Measurements from ENCODE around the gene SBK3. TPM values are rescaled to one million over a fixed set of nuclear protein-coding genes. Genes with fewer than 3 reads are reported as not detected.

SBK3 gene
- total RNA-seq, 2 donors from 2014 or later: not detected

GRCh38 chr19:55539090-55539984, 6.0 kb downstream of the SBK3 start:
- Histone ChIP-seq H3K27ac (no peak overlapping the region), H3K9me3 (no peaks in the 10 kb centered on the region), H3K4me3 (no peak overlapping the region), H3K4me1 (ENCODE audit: control insufficient read depth in 1 of 2, low read depth in 2 of 2) (no peaks in the 10 kb centered on the region), H3K36me3 (no peaks in the 10 kb centered on the region), H3K27me3 (replicated peaks; ENCODE audit: insufficient read depth) (no peaks in the 10 kb centered on the region)
- DNase-seq (ENCODE audit: low spot score) (no peak), ATAC-seq (ENCODE audit: insufficient number of reproducible peaks, low FRiP score, low read depth) (no peak)
- no peak for TF ChIP-seq CTCF (IDR thresholded peaks at IDR 0.05)

- H3K4me1 ChIP-seq (ENCODE audit: control insufficient read depth in 1 of 2, low read depth in 2 of 2): no peaks in the 10 kb centered on the region
- H3K9me3 ChIP-seq: no peaks in the 10 kb centered on the region
- H3K27me3 ChIP-seq (replicated peaks; ENCODE audit: insufficient read depth): no peaks in the 10 kb centered on the region
- TF ChIP-seq CTCF (IDR thresholded peaks at IDR 0.05): no peak
- no peak for ATAC-seq (ENCODE audit: insufficient number of reproducible peaks, low FRiP score, low read depth)
- no peaks in the 10 kb centered on the region for H3K36me3 ChIP-seq
- no peak overlapping the region for H3K27ac ChIP-seq
- no peak overlapping the region for H3K4me3 ChIP-seq
- no peak for DNase-seq (ENCODE audit: low spot score)
Observed at GRCh38 chr19:55538132-55538531, 7.2 kb downstream of the SBK3 start.

- no peak for DNase-seq (ENCODE audit: low spot score)
- no peak for TF ChIP-seq CTCF (IDR thresholded peaks at IDR 0.05)
- Histone ChIP-seq H3K36me3 (no peaks in the 10 kb centered on the region), H3K4me1 (ENCODE audit: control insufficient read depth in 1 of 2, low read depth in 2 of 2) (no peaks in the 10 kb centered on the region), H3K27me3 (replicated peaks; ENCODE audit: insufficient read depth) (no peaks in the 10 kb centered on the region), H3K27ac (no peak overlapping the region), H3K4me3 (no peak overlapping the region), H3K9me3 (no peaks in the 10 kb centered on the region)
- ATAC-seq (ENCODE audit: insufficient number of reproducible peaks, low FRiP score, low read depth): no peak
Observed at GRCh38 chr19:55537741-55538111, 7.6 kb downstream of the SBK3 start.

GRCh38 chr19:55536951-55537740, 8.2 kb downstream of the SBK3 start, which contains the start of gene SBK2:
TSS of gene SBK2 (minus strand) at chr19:55537133. CDS start at chr19:55536294, 839 bp downstream.
- no peak for TF ChIP-seq CTCF (IDR thresholded peaks at IDR 0.05)
- H3K27ac ChIP-seq: no peak within 1 kb of the TSS
- H3K9me3 ChIP-seq: no peaks in the 10 kb centered on the region
- no peak for ATAC-seq (ENCODE audit: insufficient number of reproducible peaks, low FRiP score, low read depth)
- H3K27me3 ChIP-seq (replicated peaks; ENCODE audit: insufficient read depth): no peaks in the 10 kb centered on the region
- no peaks in the 10 kb centered on the region for H3K36me3 ChIP-seq
- no peaks in the 10 kb centered on the region for H3K4me1 ChIP-seq (ENCODE audit: control insufficient read depth in 1 of 2, low read depth in 2 of 2)
- no peak within 1 kb of the TSS for H3K4me3 ChIP-seq
- no peak for DNase-seq (ENCODE audit: low spot score)

GRCh38 chr19:55536366-55536765, 9.0 kb downstream of the SBK3 start:
- DNase-seq (ENCODE audit: low spot score) (no peak), ATAC-seq (ENCODE audit: insufficient number of reproducible peaks, low FRiP score, low read depth) (no peak)
- no peak for TF ChIP-seq CTCF (IDR thresholded peaks at IDR 0.05)
- no peaks in the 10 kb centered on the region for H3K4me1 ChIP-seq (ENCODE audit: control insufficient read depth in 1 of 2, low read depth in 2 of 2)
- no peak overlapping the region for H3K27ac ChIP-seq
- no peaks in the 10 kb centered on the region for H3K27me3 ChIP-seq (replicated peaks; ENCODE audit: insufficient read depth)
- H3K9me3 ChIP-seq: no peaks in the 10 kb centered on the region
- H3K4me3 ChIP-seq: no peak overlapping the region
- no peaks in the 10 kb centered on the region for H3K36me3 ChIP-seq

Measured in thoracic aorta (tissue), 2 donors.